ENCODE measurements around the gene CDH4. TPM values are rescaled to one million over a fixed set of nuclear protein-coding genes. Genes with fewer than 3 reads are reported as not detected.

Gene CDH4
- total RNA-seq, 1 experiment from 2014 or later = 5.3 TPM

GRCh38 chr20:61788343-61788742, 536.3 kb downstream of the CDH4 start (continued):
- TF ChIP-seq, protein P1, sequence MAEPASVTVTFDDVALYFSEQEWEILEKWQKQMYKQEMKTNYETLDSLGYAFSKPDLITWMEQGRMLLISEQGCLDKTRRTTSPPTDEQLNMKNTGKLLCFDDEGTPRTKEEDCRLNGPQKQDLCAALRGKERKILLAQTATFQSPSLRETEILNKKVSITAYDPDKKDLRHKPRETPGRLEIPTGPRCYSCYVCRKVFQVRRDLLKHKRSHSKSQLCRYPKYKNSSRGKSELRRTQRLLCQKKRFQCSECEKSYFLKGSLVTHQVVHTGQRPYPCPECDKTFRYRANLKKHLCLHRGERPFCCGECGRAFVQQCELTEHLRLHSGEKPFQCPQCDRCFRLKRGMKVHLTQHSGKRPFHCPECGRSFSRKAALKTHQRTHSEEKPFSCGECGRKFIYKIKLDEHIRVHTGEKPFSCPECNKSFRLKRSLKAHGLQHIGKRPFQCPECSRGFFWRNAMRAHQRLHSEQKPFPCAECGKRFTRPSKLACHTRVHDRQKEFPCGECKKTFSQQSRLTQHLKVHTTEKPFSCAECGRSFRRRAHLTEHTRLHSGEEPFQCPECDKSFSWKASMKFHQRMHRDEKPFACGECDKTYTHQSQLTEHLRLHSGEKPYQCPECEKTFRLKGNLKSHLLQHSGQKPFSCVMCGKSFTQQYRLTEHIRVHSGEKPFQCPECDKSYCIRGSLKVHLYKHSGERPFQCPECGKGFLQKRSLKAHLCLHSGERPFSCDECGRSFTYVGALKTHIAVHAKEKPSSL (CRISPR knock-in tag; conservative IDR thresholded peaks at IDR 0.05) = no peak
- no peak for TF ChIP-seq GTF2I (CRISPR knock-in tag; conservative IDR thresholded peaks at IDR 0.05)
- no peak for TF ChIP-seq JUN (CRISPR knock-in tag; IDR thresholded peaks at IDR 0.05)
- no peak for TF ChIP-seq ARID4B (CRISPR knock-in tag; IDR thresholded peaks at IDR 0.05; ENCODE audit: borderline replicate concordance)
- TF ChIP-seq, protein P2, sequence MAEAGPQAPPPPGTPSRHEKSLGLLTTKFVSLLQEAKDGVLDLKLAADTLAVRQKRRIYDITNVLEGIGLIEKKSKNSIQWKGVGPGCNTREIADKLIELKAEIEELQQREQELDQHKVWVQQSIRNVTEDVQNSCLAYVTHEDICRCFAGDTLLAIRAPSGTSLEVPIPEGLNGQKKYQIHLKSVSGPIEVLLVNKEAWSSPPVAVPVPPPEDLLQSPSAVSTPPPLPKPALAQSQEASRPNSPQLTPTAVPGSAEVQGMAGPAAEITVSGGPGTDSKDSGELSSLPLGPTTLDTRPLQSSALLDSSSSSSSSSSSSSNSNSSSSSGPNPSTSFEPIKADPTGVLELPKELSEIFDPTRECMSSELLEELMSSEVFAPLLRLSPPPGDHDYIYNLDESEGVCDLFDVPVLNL (CRISPR knock-in tag; IDR thresholded peaks at IDR 0.05; ENCODE audit: borderline replicate concordance, low read depth) = no peak
- no peak for TF ChIP-seq ATF2 (CRISPR knock-in tag; IDR thresholded peaks at IDR 0.05; ENCODE audit: borderline replicate concordance, low read depth)
- no peak for TF ChIP-seq RELA (CRISPR knock-in tag; IDR thresholded peaks at IDR 0.05; ENCODE audit: borderline replicate concordance)
- TF ChIP-seq PRRX2 (CRISPR knock-in tag; IDR thresholded peaks at IDR 0.05) = no peak
- no peak for TF ChIP-seq RORB (CRISPR knock-in tag; IDR thresholded peaks at IDR 0.05)
- TF ChIP-seq NFE2L1 (CRISPR knock-in tag; IDR thresholded peaks at IDR 0.05) = no peak

- Mint-ChIP-seq H3K4me1 (no peaks in the 10 kb centered on the region), H3K27ac (no peak overlapping the region), H3K4me3 (no peak overlapping the region), H3K27me3 (ENCODE audit: low read depth) (peaks cover 15% of the 10 kb centered on the region), H3K9me3 (peaks cover 7% of the 10 kb centered on the region; the same call in 1 of the 2 replicates), H3K36me3 (no peaks in the 10 kb centered on the region)
- ChIA-PET POLR2A (no interaction called here), CTCF (interaction anchor here (1.5 kb wide), 1 partner anchor 17 kb away, joined by 3 read pairs; no protein-coding TSS in a partner anchor)
- DNase-seq (ENCODE audit: low spot score) = no peak
- ATAC-seq = no peak
- no peak for TF ChIP-seq IRF2 (CRISPR knock-in tag; IDR thresholded peaks at IDR 0.05; ENCODE audit: borderline replicate concordance, low read depth)
- no peak for TF ChIP-seq ZNF232 (CRISPR knock-in tag; IDR thresholded peaks at IDR 0.05)
- no peak for TF ChIP-seq PRDM15 (CRISPR knock-in tag; IDR thresholded peaks at IDR 0.05)
- TF ChIP-seq, protein P3, sequence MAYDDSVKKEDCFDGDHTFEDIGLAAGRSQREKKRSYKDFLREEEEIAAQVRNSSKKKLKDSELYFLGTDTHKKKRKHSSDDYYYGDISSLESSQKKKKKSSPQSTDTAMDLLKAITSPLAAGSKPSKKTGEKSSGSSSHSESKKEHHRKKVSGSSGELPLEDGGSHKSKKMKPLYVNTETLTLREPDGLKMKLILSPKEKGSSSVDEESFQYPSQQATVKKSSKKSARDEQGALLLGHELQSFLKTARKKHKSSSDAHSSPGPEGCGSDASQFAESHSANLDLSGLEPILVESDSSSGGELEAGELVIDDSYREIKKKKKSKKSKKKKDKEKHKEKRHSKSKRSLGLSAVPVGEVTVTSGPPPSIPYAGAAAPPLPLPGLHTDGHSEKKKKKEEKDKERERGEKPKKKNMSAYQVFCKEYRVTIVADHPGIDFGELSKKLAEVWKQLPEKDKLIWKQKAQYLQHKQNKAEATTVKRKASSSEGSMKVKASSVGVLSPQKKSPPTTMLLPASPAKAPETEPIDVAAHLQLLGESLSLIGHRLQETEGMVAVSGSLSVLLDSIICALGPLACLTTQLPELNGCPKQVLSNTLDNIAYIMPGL (CRISPR knock-in tag; IDR thresholded peaks at IDR 0.05) = no peak
- no peak for TF ChIP-seq ZNF416 (CRISPR knock-in tag; IDR thresholded peaks at IDR 0.05)
- TF ChIP-seq, protein P4, sequence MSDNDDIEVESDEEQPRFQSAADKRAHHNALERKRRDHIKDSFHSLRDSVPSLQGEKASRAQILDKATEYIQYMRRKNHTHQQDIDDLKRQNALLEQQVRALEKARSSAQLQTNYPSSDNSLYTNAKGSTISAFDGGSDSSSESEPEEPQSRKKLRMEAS (CRISPR knock-in tag; IDR thresholded peaks at IDR 0.05) = no peak
- TF ChIP-seq CREB1 (CRISPR knock-in tag; IDR thresholded peaks at IDR 0.05) = no peak
Measured at GRCh38 chr20:61789329-61789728, 537.3 kb downstream of the CDH4 start.
